Gastroesophageal sphincter (tissue), 4 donors: Measurements from ENCODE around the gene BUD13. TPM values are rescaled to one million over a fixed set of nuclear protein-coding genes. Genes with fewer than 3 reads are reported as not detected.

ENCODE experiments used
- ATAC-seq: fragments of 150-250 bp; one replicate; pipeline ENCODE4 v1.9.1; 2016; ENCODE audit warnings: mild to moderate bottlenecking, moderate library complexity
- H3K27ac ChIP-seq, 4 donors: fragments of 200-600 bp; sonication (generic) in 3 of 4; 1 replicate in 3 of 4; 2 replicates in 1 of 4; pipeline ENCODE4 v1.5.1; 2016 to 2019
- H3K27me3 ChIP-seq: fragments of 200-600 bp; sonication (generic); one replicate; pipeline ENCODE4 v1.5.1; 2019
- H3K36me3 ChIP-seq, 2 donors: fragments of 200-600 bp; sonication (generic); one replicate each; pipeline ENCODE4 v1.5.1; 2019; ENCODE audit warnings: control low read depth in 1 of 2
- H3K4me1 ChIP-seq, 3 donors: fragments of 200-600 bp; sonication (generic); 1 replicate in 2 of 3; 2 replicates in 1 of 3; pipeline ENCODE4 v1.5.1; 2016 to 2019; ENCODE audit warnings: control low read depth in 2 of 3
- H3K4me3 ChIP-seq, 2 donors: fragments of 200-600 bp; sonication (generic); one replicate each; pipeline ENCODE4 v1.5.1; 2019; ENCODE audit warnings: mild to moderate bottlenecking in 1 of 2, moderate library complexity in 1 of 2
- H3K9me3 ChIP-seq, 3 donors: fragments of 200-600 bp; sonication (generic); one replicate each; pipeline ENCODE4 v1.5.1; 2017 to 2019; ENCODE audit warnings: control low read depth in 2 of 3
- EP300 ChIP-seq: sonication (generic); formaldehyde crosslinking; IDR thresholded peaks from one replicate; pipeline ENCODE4 v1.6.1; 2017; ENCODE audit warnings: antibody characterized with exemption, mild to moderate bottlenecking
- POLR2A ChIP-seq, 2 donors: fragments of 450-650 bp; IDR thresholded peaks; one replicate each; pipeline ENCODE4 v1.6.1; 2017; ENCODE audit warnings: antibody characterized with exemption in 2 of 2, mild to moderate bottlenecking in 2 of 2, moderate library complexity in 1 of 2
- POLR2AphosphoS5 ChIP-seq: sonication (generic); formaldehyde crosslinking; IDR thresholded peaks from one replicate; pipeline ENCODE4 v1.6.1; 2017; ENCODE audit warnings: antibody characterized with exemption
- WGBS, 2 donors: methylation state at CpG; one replicate each; pipeline ENCODE4 v1.1.5; 2018; ENCODE audit warnings: low coverage in 1 of 2; 5-methylcytosine and 5-hydroxymethylcytosine counted together
- total RNA-seq, 4 donors: library from RNA; depleted of rRNA; stranded (reverse); fragments of >200 nt; gene quantifications; one replicate each; pipeline ENCODE4 v1.1.0, GENCODE V29; 2016
- TF ChIP-seq, protein P1 (sequence below), 4 experiments: fragments of 200-600 bp in 2 of 4; fragments of 450-650 bp in 2 of 4; sonication (generic) in 1 of 4; IDR thresholded peaks; one replicate each; pipeline ENCODE4 v1.5.1; 2017 to 2019; ENCODE audit warnings: antibody characterized with exemption in 4 of 4, mild to moderate bottlenecking in 2 of 4, moderate library complexity in 2 of 4

BUD13 gene
- total RNA-seq, 4 donors from 2014 or later = 13.5 to 17.3 (median 15.8) TPM

DNA sequence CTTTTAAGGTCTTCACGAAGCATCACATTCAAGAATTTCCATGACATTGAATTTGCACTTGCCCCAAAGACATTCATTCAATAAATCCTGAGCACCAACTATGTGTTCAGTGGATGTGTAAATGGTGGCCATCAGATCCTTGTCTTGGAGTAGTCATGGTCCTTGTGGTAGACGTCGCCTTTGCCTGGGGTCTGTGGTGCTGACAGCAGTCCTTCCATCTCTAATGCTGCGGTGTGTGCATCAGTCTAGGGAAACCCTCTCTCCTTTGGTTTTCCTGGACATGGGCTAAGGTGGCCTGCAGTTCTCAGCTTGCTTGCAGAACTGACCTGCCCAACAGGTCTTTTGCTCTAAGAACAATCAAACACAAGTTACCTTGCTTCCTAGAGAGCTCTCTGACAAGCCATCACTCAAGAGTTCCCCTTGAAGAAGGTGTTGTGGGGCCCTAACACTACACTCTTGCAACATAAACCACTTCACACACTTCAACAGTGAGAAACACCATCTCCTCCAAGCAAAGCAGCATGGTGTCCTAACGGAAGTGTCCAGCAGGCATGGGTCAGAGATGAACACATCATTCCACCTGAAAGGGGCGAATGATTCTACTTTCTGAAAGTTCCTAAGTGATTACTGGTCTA lies 72.1 kb downstream of the BUD13 start:
- H3K9me3 ChIP-seq = no peaks in the 10 kb centered on the region
- TF ChIP-seq, protein P1, sequence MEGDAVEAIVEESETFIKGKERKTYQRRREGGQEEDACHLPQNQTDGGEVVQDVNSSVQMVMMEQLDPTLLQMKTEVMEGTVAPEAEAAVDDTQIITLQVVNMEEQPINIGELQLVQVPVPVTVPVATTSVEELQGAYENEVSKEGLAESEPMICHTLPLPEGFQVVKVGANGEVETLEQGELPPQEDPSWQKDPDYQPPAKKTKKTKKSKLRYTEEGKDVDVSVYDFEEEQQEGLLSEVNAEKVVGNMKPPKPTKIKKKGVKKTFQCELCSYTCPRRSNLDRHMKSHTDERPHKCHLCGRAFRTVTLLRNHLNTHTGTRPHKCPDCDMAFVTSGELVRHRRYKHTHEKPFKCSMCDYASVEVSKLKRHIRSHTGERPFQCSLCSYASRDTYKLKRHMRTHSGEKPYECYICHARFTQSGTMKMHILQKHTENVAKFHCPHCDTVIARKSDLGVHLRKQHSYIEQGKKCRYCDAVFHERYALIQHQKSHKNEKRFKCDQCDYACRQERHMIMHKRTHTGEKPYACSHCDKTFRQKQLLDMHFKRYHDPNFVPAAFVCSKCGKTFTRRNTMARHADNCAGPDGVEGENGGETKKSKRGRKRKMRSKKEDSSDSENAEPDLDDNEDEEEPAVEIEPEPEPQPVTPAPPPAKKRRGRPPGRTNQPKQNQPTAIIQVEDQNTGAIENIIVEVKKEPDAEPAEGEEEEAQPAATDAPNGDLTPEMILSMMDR (IDR thresholded peaks at IDR 0.05) = no peak
- TF ChIP-seq POLR2A (IDR thresholded peaks at IDR 0.05) = no peak
- no peak for TF ChIP-seq EP300
- TF ChIP-seq POLR2AphosphoS5 = no peak
- peaks cover 12% of the 10 kb centered on the region for H3K27me3 ChIP-seq
- no peak overlapping the region for H3K4me3 ChIP-seq
- ATAC-seq = no peak
- H3K4me1 ChIP-seq = no peaks in the 10 kb centered on the region
- no peak overlapping the region for H3K27ac ChIP-seq
- no peaks in the 10 kb centered on the region for H3K36me3 ChIP-seq
- 91 to 93% methylated on average over 3 to 4 of the region's 6 CpGs for WGBS, 2 donors

Other genes with a start within 250 kb of the BUD13 start
- 10 to 100 TPM; 18.1 to 45.9 (median 39.2) TPM for gene ZPR1, start 15.0 kb upstream of the BUD13 start, total RNA-seq
- gene APOA5, start 18.9 kb upstream of the BUD13 start, total RNA-seq = not detected
- under 1 TPM in 1 of 4 donors, not detected in 3; 0.19 TPM for gene APOA4, start 50.3 kb upstream of the BUD13 start, total RNA-seq
- 1 to 10 TPM in 1 of 4 donors, not detected in 3; 1.1 TPM for gene APOC3, start 56.9 kb upstream of the BUD13 start, total RNA-seq
- 1 to 10 TPM in 1 of 4 donors, not detected in 3; 1.3 TPM for gene APOA1, start 64.6 kb upstream of the BUD13 start, total RNA-seq